Thyroid gland (tissue), 4 donors: ENCODE data around the gene PNLIPRP1.

ENCODE experiments used
- POLR2A ChIP-seq, 2 donors: fragments of 450-650 bp; IDR thresholded peaks; one replicate each; pipeline ENCODE4 v1.6.1; 2017; ENCODE audit warnings: antibody characterized with exemption in 2 of 2, mild to moderate bottlenecking in 2 of 2, moderate library complexity in 1 of 2
- TF ChIP-seq, protein P1 (sequence below), 6 experiments: fragments of 200-600 bp in 3 of 6; fragments of 450-650 bp in 3 of 6; sonication (generic) in 3 of 6; IDR thresholded peaks; one replicate each; pipeline ENCODE4 v1.5.1; 2016 to 2019; ENCODE audit warnings: antibody characterized with exemption in 6 of 6, mild to moderate bottlenecking in 2 of 6, inconsistent platforms in 1 of 6, moderate library complexity in 1 of 6

DNA sequence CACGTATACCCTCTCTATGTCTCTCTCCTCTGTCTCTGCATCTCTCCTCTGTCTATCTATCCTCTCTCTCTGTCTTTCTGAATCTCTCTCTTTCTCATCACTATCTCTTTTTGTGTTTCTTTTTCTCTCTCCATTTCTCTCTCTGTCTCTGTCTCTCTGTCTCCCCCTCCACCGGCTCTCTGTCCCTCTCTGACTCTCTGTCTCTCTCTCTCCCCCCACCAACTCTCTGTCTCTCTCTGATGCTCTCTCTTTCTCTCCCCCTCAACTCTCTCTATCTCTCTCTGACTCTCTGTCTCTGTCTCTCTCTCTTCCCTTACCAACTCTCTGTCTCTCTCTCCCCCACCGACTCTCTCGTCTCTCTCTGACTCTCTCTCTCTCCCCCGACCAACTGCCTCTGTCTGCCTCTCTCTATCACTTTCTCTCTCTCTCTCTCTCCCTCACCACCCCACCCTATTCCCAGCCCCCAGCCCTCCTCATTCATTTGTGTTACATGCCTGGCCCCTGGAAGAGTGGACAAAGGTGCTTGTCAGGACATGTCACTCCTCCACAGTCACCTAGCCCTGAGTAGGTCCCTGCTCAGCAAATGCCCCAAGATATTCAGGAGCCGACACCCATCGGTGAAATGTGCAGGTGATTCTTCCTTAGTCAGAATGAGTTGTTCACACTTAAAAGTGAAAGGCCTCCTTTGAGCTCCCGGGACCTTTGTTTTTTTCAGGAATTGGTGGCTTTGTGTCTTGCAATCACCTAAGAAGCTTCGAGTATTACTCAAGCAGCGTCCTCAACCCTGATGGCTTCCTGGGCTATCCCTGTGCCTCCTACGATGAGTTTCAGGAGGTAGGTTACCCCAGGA lies 43.6 kb downstream of the PNLIPRP1 start:
- TF ChIP-seq, protein P1, sequence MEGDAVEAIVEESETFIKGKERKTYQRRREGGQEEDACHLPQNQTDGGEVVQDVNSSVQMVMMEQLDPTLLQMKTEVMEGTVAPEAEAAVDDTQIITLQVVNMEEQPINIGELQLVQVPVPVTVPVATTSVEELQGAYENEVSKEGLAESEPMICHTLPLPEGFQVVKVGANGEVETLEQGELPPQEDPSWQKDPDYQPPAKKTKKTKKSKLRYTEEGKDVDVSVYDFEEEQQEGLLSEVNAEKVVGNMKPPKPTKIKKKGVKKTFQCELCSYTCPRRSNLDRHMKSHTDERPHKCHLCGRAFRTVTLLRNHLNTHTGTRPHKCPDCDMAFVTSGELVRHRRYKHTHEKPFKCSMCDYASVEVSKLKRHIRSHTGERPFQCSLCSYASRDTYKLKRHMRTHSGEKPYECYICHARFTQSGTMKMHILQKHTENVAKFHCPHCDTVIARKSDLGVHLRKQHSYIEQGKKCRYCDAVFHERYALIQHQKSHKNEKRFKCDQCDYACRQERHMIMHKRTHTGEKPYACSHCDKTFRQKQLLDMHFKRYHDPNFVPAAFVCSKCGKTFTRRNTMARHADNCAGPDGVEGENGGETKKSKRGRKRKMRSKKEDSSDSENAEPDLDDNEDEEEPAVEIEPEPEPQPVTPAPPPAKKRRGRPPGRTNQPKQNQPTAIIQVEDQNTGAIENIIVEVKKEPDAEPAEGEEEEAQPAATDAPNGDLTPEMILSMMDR (IDR thresholded peaks at IDR 0.05) = no peak
- no peak for TF ChIP-seq POLR2A (IDR thresholded peaks at IDR 0.05)
